ENCODE measurements around the gene ADCYAP1R1. TPM values are rescaled to one million over a fixed set of nuclear protein-coding genes. Genes with fewer than 3 reads are reported as not detected.

Gene ADCYAP1R1
- total RNA-seq, 1 donor from 2014 or later: 39.3 TPM

GRCh38 chr7:31027161-31027965, 24.7 kb upstream of the ADCYAP1R1 start:
- H3K4me1 Mint-ChIP-seq (ENCODE audit: unreplicated experiment): no peaks in the 10 kb centered on the region
- no peak overlapping the region for H3K27ac Mint-ChIP-seq (ENCODE audit: unreplicated experiment)
- DNase-seq (ENCODE audit: low spot score): peak; percentile 12
- TF ChIP-seq CTCF (IDR thresholded peaks at IDR 0.05; ENCODE audit: unreplicated experiment): no peak
- H3K9me3 Mint-ChIP-seq (ENCODE audit: unreplicated experiment): no peaks in the 10 kb centered on the region
- H3K27me3 Mint-ChIP-seq (ENCODE audit: unreplicated experiment): peaks cover 3% of the 10 kb centered on the region
- peaks cover 3% of the 10 kb centered on the region for H3K36me3 Mint-ChIP-seq (ENCODE audit: low read depth, unreplicated experiment)
- no peak overlapping the region for H3K4me3 Mint-ChIP-seq (ENCODE audit: unreplicated experiment)

GRCh38 chr7:31028006-31028405, 24.1 kb upstream of the ADCYAP1R1 start:
- no peak for TF ChIP-seq CTCF (IDR thresholded peaks at IDR 0.05; ENCODE audit: unreplicated experiment)
- no peak overlapping the region for H3K27ac Mint-ChIP-seq (ENCODE audit: unreplicated experiment)

GRCh38 chr7:31028417-31028992, 23.6 kb upstream of the ADCYAP1R1 start:
- H3K27me3 Mint-ChIP-seq (ENCODE audit: unreplicated experiment): peaks cover 3% of the 10 kb centered on the region
- H3K27ac Mint-ChIP-seq (ENCODE audit: unreplicated experiment): no peak overlapping the region
- no peaks in the 10 kb centered on the region for H3K4me1 Mint-ChIP-seq (ENCODE audit: unreplicated experiment)
- H3K4me3 Mint-ChIP-seq (ENCODE audit: unreplicated experiment): no peak overlapping the region
- DNase-seq (ENCODE audit: low spot score): no peak
- no peak for TF ChIP-seq CTCF (IDR thresholded peaks at IDR 0.05; ENCODE audit: unreplicated experiment)
- H3K36me3 Mint-ChIP-seq (ENCODE audit: low read depth, unreplicated experiment): peaks cover 3% of the 10 kb centered on the region
- no peaks in the 10 kb centered on the region for H3K9me3 Mint-ChIP-seq (ENCODE audit: unreplicated experiment)

More at GRCh38 chr7:31028006-31028405, 24.1 kb upstream of the ADCYAP1R1 start:
- Mint-ChIP-seq H3K36me3 (ENCODE audit: low read depth, unreplicated experiment) (peaks cover 3% of the 10 kb centered on the region), H3K27me3 (ENCODE audit: unreplicated experiment) (peaks cover 3% of the 10 kb centered on the region), H3K4me3 (ENCODE audit: unreplicated experiment) (no peak overlapping the region), H3K4me1 (ENCODE audit: unreplicated experiment) (no peaks in the 10 kb centered on the region), H3K9me3 (ENCODE audit: unreplicated experiment) (no peaks in the 10 kb centered on the region)
- no peak for DNase-seq (ENCODE audit: low spot score)

- peaks cover 3% of the 10 kb centered on the region for H3K36me3 Mint-ChIP-seq (ENCODE audit: low read depth, unreplicated experiment)
- no peak for TF ChIP-seq CTCF (IDR thresholded peaks at IDR 0.05; ENCODE audit: unreplicated experiment)
- H3K4me1 Mint-ChIP-seq (ENCODE audit: unreplicated experiment): no peaks in the 10 kb centered on the region
These were observed 22.7 kb upstream of the ADCYAP1R1 start for GRCh38 chr7:31029251-31030042.

More at GRCh38 chr7:31029251-31030042, 22.7 kb upstream of the ADCYAP1R1 start:
- Mint-ChIP-seq H3K4me3 (ENCODE audit: unreplicated experiment) (no peak overlapping the region), H3K9me3 (ENCODE audit: unreplicated experiment) (no peaks in the 10 kb centered on the region), H3K27me3 (ENCODE audit: unreplicated experiment) (peaks cover 3% of the 10 kb centered on the region), H3K27ac (ENCODE audit: unreplicated experiment) (no peak overlapping the region)
- no peak for DNase-seq (ENCODE audit: low spot score)

Measured in endothelial cell (in vitro differentiated cells).